DMS79 treated with DMSO at 0.1 percent for 48 hours (cell line): Measurements from ENCODE around the gene SOX18.
"Not testable (repeated sequence)": the region's sequence is repeated elsewhere in the genome, so short reads cannot be mapped to it uniquely, and the experiment has no call there.

Experiments used
- DNase-seq: peaks from one replicate; lab custom pipeline; 2025; lab: John Stamatoyannopoulos, UW

The SOX18 gene

GRCh38 chr20:64049060-64049877, at the start of gene SOX18:
Gene SOX18 (minus strand): TSS chr20:64049639. CDS start chr20:64049516, 123 bp downstream.
- peak; percentile 43 for DNase-seq

GRCh38 chr20:64098471-64099013, 49.1 kb upstream of the SOX18 start:
- no peak for DNase-seq

- DNase-seq, result no peak
Measured at GRCh38 chr20:64096535-64096934, 47.1 kb upstream of the SOX18 start.

- no peak for DNase-seq
Measured at GRCh38 chr20:64095927-64096326, 46.5 kb upstream of the SOX18 start.

GRCh38 chr20:64095455-64095854, 46.0 kb upstream of the SOX18 start:
- no peak for DNase-seq

- DNase-seq, result no peak
Measured at GRCh38 chr20:64093013-64093503, 43.6 kb upstream of the SOX18 start.

GRCh38 chr20:64092258-64093012, 43.0 kb upstream of the SOX18 start:
- DNase-seq, result no peak

- DNase-seq, result no peak
Measured at GRCh38 chr20:64091770-64092169, 42.3 kb upstream of the SOX18 start.

GRCh38 chr20:64091340-64091739, 41.9 kb upstream of the SOX18 start:
- no peak for DNase-seq

- DNase-seq, result peak; percentile 39
Measured at GRCh38 chr20:64090165-64090564, 40.7 kb upstream of the SOX18 start.

- not testable (repeated sequence) for DNase-seq
Measured at GRCh38 chr20:64088586-64088985, 39.1 kb upstream of the SOX18 start.

GRCh38 chr20:64087226-64087825, 37.9 kb upstream of the SOX18 start:
- not testable (repeated sequence) for DNase-seq

GRCh38 chr20:64086801-64087200, 37.4 kb upstream of the SOX18 start:
- DNase-seq, result no peak

- DNase-seq, result peak; percentile 66
Measured at GRCh38 chr20:64084685-64085152, 35.3 kb upstream of the SOX18 start.

GRCh38 chr20:64083804-64084684, 34.6 kb upstream of the SOX18 start, which contains the start of gene LKAAEAR1:
Gene LKAAEAR1 (minus strand): TSS chr20:64084398. CDS start chr20:64084219, 179 bp downstream.
- no peak for DNase-seq

- peak; percentile 74 for DNase-seq
Measured at GRCh38 chr20:64083378-64083803, 34.0 kb upstream of the SOX18 start.

GRCh38 chr20:64082820-64083377, 33.5 kb upstream of the SOX18 start:
- no peak for DNase-seq

GRCh38 chr20:64082126-64082731, 32.8 kb upstream of the SOX18 start:
- DNase-seq, result no peak

GRCh38 chr20:64081624-64081964, 32.2 kb upstream of the SOX18 start:
- DNase-seq, result no peak
